PC-3 (cell line): ENCODE results near the gene EP400. TPM values are rescaled to one million over a fixed set of nuclear protein-coding genes. Genes with fewer than 3 reads are reported as not detected.

Experiments
- ATAC-seq: fragments of 200-7000 bp; cut with Tn5 transposase; 2 replicates; pipeline ENCODE4 v1.9.1; 2020; ENCODE audit warnings: mild to moderate bottlenecking, moderate library complexity
- BruUV-seq: library from RNA; stranded (reverse); fragments of 400-500 nt; replicated peaks from 2 replicates; lab custom pipeline; 2021; lab: Mats Ljungman, UMichigan
- CTCF ChIA-PET: fragments of 300-600 bp; sonication (Branson Sonifier 250); formaldehyde crosslinking; loops from one replicate; lab custom pipeline; 2022; ENCODE audit warnings: antibody characterized with exemption; lab: Charles Lee
- POLR2A ChIA-PET: fragments of 300-600 bp; sonication (Branson Sonifier 250); formaldehyde crosslinking; loops from one replicate; lab custom pipeline; 2022; ENCODE audit warnings: antibody characterized with exemption; ENCODE audit not compliant: unreplicated experiment; lab: Charles Lee
- DNase-seq: peaks from one replicate; pipeline ENCODE4 v3.0.0-alpha.2; 2015
- H2AFZ ChIP-seq: fragments of 300-600 bp; sonication (generic); 2 replicates; pipeline ENCODE4 v1.6.0; 2016; ENCODE audit warnings: antibody characterized with exemption, low read length
- H3F3A ChIP-seq: fragments of 300-600 bp; sonication (generic); one replicate; pipeline ENCODE4 v1.6.0; 2017; ENCODE audit warnings: antibody characterized with exemption, low read length, control low read depth, mild to moderate bottlenecking; ENCODE audit not compliant: unreplicated experiment
- H3K27ac ChIP-seq: fragments of 300-600 bp; sonication (generic); 2 replicates; pipeline ENCODE4 v1.5.1; 2016; ENCODE audit warnings: mild to moderate bottlenecking, low read length
- H3K27me3 ChIP-seq: fragments of 300-600 bp; sonication (generic); 2 replicates; pipeline ENCODE4 v1.6.1; 2016; ENCODE audit warnings: low read length, mixed read lengths
- H3K36me3 ChIP-seq: fragments of 300-600 bp; sonication (generic); 2 replicates; pipeline ENCODE4 v1.6.1; 2016; ENCODE audit warnings: low read depth, mixed run types, low read length, mixed read lengths
- H3K4me1 ChIP-seq: fragments of 300-600 bp; sonication (generic); 2 replicates; pipeline ENCODE4 v1.5.1; 2016; ENCODE audit warnings: low read length; ENCODE audit not compliant: insufficient read depth
- H3K4me2 ChIP-seq: fragments of 300-600 bp; sonication (generic); 2 replicates; pipeline ENCODE4 v1.6.0; 2016; ENCODE audit warnings: low read length
- H3K4me3 ChIP-seq: fragments of 300-600 bp; sonication (generic); 2 replicates; pipeline ENCODE4 v1.5.1; 2016; ENCODE audit warnings: mild to moderate bottlenecking, low read length, mixed read lengths
- H3K79me2 ChIP-seq: fragments of 300-600 bp; sonication (generic); 2 replicates; pipeline ENCODE4 v1.6.1; 2017; ENCODE audit warnings: low read length, mixed read lengths
- H3K9ac ChIP-seq: fragments of 300-600 bp; sonication (generic); 2 replicates; pipeline ENCODE4 v1.6.0; 2016; ENCODE audit warnings: mild to moderate bottlenecking, low read length
- H3K9me2 ChIP-seq: fragments of 300-600 bp; sonication (generic); replicated peaks from 2 replicates; pipeline ENCODE4 v1.6.1; 2016; ENCODE audit warnings: mixed run types, low read length, mixed read lengths
- H3K9me3 ChIP-seq: fragments of 300-600 bp; sonication (generic); 2 replicates; pipeline ENCODE4 v1.6.1; 2016; ENCODE audit warnings: low read length, mixed read lengths
- H4K20me1 ChIP-seq: fragments of 300-600 bp; sonication (generic); 2 replicates; pipeline ENCODE4 v1.6.1; 2016; ENCODE audit warnings: low read length, mixed read lengths
- EZH2 ChIP-seq: fragments of 300-600 bp; sonication (generic); IDR thresholded peaks from one replicate; pipeline ENCODE4 v1.6.1; 2017; ENCODE audit warnings: antibody characterized with exemption, mild to moderate bottlenecking, low read length; ENCODE audit not compliant: unreplicated experiment
- EZH2phosphoT487 ChIP-seq: fragments of 300-600 bp; sonication (generic); IDR thresholded peaks from 2 replicates; pipeline ENCODE4 v1.6.1; 2018; ENCODE audit warnings: mild to moderate bottlenecking, antibody characterized with exemption, low read length, borderline replicate concordance
- intact Hi-C: fragments of 100-400 bp; cut with micrococcal nuclease; formaldehyde crosslinking; loops from 2 replicates; pipeline ENCODE4 v1.9.0; 2023
- total RNA-seq: library from RNA; depleted of rRNA; stranded (reverse); fragments of >200 nt; gene quantifications from 2 replicates; pipeline ENCODE4 v1.2.3, GENCODE V29; 2014
- TF ChIP-seq, protein P1 (sequence below): fragments of 300-600 bp; sonication (generic); conservative IDR thresholded peaks from 2 replicates; pipeline ENCODE4 v1.5.1; 2017; ENCODE audit warnings: antibody characterized with exemption, low read depth, mild to moderate bottlenecking, low read length

Gene EP400
- total RNA-seq, 1 experiment from 2014 or later = 20.2 TPM

DNA sequence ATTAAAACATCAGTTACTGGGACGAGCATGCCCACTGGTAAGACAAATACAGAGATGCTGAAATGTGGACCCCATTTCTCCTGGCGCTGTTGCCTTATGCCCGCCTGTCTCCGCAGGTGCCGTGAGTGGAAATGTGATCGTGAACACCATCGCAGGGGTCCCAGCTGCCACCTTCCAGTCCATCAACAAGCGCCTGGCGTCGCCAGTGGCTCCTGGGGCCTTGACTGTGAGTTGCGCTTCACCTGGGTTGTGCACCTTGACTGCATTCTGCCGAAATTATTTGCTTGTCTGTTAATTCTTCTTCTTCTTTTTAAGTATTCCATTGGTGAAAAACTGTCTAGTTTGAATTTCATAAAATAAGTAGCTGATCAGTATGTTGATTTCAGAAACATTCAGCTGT is 105.2 kb downstream of the EP400 start:
- intact Hi-C loops = no loop called here
- BruUV-seq = no TSS peak
- H3K9me3 ChIP-seq = no peaks in the 10 kb centered on the region
- no peak overlapping the region for H3K4me2 ChIP-seq
- no peaks in the 10 kb centered on the region for H3K4me1 ChIP-seq
- no peak overlapping the region for H3K9ac ChIP-seq
- H3K27me3 ChIP-seq = no peaks in the 10 kb centered on the region
- H3K9me2 ChIP-seq = no peaks in the 10 kb centered on the region
- ChIA-PET POLR2A (interaction anchor here (0.6 kb wide), 1 partner anchor 100 kb away, joined by 3 read pairs; no protein-coding TSS in a partner anchor), CTCF (no interaction called here)
- no peak overlapping the region for H3K4me3 ChIP-seq
- no peak for ATAC-seq
- H3K79me2 ChIP-seq = no peaks in the 10 kb centered on the region
- H3F3A ChIP-seq = no peaks in the 10 kb centered on the region
- TF ChIP-seq EZH2phosphoT487 (no peak), EZH2 (no peak)
- TF ChIP-seq, protein P1, sequence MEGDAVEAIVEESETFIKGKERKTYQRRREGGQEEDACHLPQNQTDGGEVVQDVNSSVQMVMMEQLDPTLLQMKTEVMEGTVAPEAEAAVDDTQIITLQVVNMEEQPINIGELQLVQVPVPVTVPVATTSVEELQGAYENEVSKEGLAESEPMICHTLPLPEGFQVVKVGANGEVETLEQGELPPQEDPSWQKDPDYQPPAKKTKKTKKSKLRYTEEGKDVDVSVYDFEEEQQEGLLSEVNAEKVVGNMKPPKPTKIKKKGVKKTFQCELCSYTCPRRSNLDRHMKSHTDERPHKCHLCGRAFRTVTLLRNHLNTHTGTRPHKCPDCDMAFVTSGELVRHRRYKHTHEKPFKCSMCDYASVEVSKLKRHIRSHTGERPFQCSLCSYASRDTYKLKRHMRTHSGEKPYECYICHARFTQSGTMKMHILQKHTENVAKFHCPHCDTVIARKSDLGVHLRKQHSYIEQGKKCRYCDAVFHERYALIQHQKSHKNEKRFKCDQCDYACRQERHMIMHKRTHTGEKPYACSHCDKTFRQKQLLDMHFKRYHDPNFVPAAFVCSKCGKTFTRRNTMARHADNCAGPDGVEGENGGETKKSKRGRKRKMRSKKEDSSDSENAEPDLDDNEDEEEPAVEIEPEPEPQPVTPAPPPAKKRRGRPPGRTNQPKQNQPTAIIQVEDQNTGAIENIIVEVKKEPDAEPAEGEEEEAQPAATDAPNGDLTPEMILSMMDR = no peak
- peaks cover 52% of the 10 kb centered on the region for H3K36me3 ChIP-seq
- H4K20me1 ChIP-seq = no peaks in the 10 kb centered on the region
- DNase-seq = no peak
- no peak overlapping the region for H3K27ac ChIP-seq
- H2AFZ ChIP-seq = no peak overlapping the region

DNA sequence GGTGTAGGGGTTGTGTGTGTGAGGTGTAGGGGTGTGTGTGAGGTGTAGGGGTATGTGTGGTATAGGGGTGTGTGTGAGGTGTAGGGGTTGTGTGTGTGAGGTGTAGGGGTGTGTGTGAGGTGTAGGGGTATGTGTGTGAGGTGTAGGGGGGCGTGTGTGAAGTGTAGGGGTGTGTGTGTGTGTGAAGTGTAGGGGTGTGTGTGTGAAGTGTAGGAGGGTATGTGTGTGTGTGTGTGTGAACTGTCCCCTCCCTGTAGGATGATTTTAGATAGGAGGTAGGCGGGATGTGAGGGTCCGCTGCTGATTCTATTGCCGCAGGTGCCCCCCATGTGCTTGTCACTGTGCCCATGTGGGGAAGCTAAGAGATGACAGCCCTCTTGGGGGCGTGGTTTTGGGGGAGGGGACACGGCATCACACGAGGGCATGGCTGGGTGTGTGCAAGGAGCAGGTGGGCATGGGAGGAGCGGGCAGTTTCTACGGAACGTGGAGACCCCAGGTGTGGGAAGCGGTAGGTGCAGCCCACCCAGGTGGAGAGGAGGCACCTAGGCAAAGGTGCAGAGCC is 105.9 kb downstream of the EP400 start:
- H3K9me3 ChIP-seq = no peaks in the 10 kb centered on the region
- TF ChIP-seq EZH2 (no peak), EZH2phosphoT487 (no peak)
- TF ChIP-seq, protein P1 = no peak
- POLR2A ChIA-PET = interaction anchor here (0.6 kb wide), 1 partner anchor 101 kb away, joined by 3 read pairs; no protein-coding TSS in a partner anchor
- H3K79me2 ChIP-seq = no peaks in the 10 kb centered on the region
- H2AFZ ChIP-seq = no peak overlapping the region
- H4K20me1 ChIP-seq = no peaks in the 10 kb centered on the region
- peaks cover 45% of the 10 kb centered on the region for H3K36me3 ChIP-seq
- no peak overlapping the region for H3K27ac ChIP-seq
- no peaks in the 10 kb centered on the region for H3K4me1 ChIP-seq
- CTCF ChIA-PET = no interaction called here
- no peak overlapping the region for H3K4me3 ChIP-seq
- no TSS peak for BruUV-seq
- H3K27me3 ChIP-seq = no peaks in the 10 kb centered on the region
- ATAC-seq (no peak), DNase-seq (no peak)
- no peak overlapping the region for H3K4me2 ChIP-seq
- intact Hi-C loops = no loop called here
- H3K9me2 ChIP-seq = no peaks in the 10 kb centered on the region
- no peak overlapping the region for H3K9ac ChIP-seq
- H3F3A ChIP-seq = no peaks in the 10 kb centered on the region

DNA sequence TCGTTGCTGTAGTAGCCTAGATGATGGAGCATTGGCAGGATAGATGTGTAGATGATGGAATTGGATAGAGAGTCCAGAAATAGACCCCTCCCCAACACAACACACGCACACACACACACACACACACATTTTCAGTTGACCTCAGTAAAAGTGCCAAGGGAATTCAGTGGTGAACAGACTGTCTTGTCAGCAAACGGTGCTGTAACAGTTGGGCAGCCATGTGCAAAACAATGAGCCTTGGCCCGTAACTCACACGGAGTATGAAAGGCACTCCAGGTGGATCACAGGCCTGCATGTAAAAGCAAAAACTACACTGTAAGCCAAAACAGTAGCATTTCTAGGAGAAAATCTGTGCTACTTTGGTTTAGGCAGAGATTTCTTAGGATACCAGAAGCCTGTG is 106.6 kb downstream of the EP400 start:
- no TSS peak for BruUV-seq
- ChIA-PET POLR2A (no interaction called here), CTCF (no interaction called here)

More for the DNA sequence above, 106.6 kb downstream of the EP400 start:
- H2AFZ ChIP-seq = no peak overlapping the region
- peaks cover 43% of the 10 kb centered on the region for H3K36me3 ChIP-seq
- no peaks in the 10 kb centered on the region for H3K9me2 ChIP-seq
- no peak overlapping the region for H3K27ac ChIP-seq
- intact Hi-C loops = no loop called here
- no peaks in the 10 kb centered on the region for H3F3A ChIP-seq
- H3K4me2 ChIP-seq = no peak overlapping the region
- no peak overlapping the region for H3K4me3 ChIP-seq
- ATAC-seq = no peak
- H3K9ac ChIP-seq = no peak overlapping the region
- DNase-seq = no peak
- H3K9me3 ChIP-seq = no peaks in the 10 kb centered on the region
- TF ChIP-seq, protein P1 = no peak
- no peaks in the 10 kb centered on the region for H3K27me3 ChIP-seq
- no peaks in the 10 kb centered on the region for H3K79me2 ChIP-seq
- H3K4me1 ChIP-seq = no peaks in the 10 kb centered on the region
- no peaks in the 10 kb centered on the region for H4K20me1 ChIP-seq
